Sigmoid colon (tissue), 7 donors: ENCODE data around the gene TMPRSS12. TPM values are rescaled to one million over a fixed set of nuclear protein-coding genes. Genes with fewer than 3 reads are reported as not detected.
"Not testable (repeated sequence)": the region's sequence is repeated elsewhere in the genome, so short reads cannot be mapped to it uniquely, and the experiment has no call there.

ENCODE experiments used
- DNase-seq: peaks from one replicate; pipeline ENCODE4 v3.0.0-alpha.2; 2019
- H3K27ac ChIP-seq, 4 donors: fragments of 200-600 bp; sonication (generic); one replicate each; pipeline ENCODE4 v1.5.1; 2016 to 2019; ENCODE audit warnings: mild to moderate bottlenecking in 1 of 4
- H3K27me3 ChIP-seq, 3 donors: fragments of 200-600 bp; sonication (generic); one replicate each; pipeline ENCODE4 v1.5.1; 2019; ENCODE audit warnings: mild to moderate bottlenecking in 1 of 3
- H3K36me3 ChIP-seq, 4 donors: fragments of 200-600 bp; sonication (generic); one replicate each; pipeline ENCODE4 v1.5.1; 2016 to 2019
- H3K4me1 ChIP-seq, 4 donors: fragments of 200-600 bp; sonication (generic); one replicate each; pipeline ENCODE4 v1.5.1; 2017 to 2019
- H3K4me3 ChIP-seq, 4 donors: fragments of 200-600 bp; sonication (generic); one replicate each; pipeline ENCODE4 v1.5.1; 2017 to 2019; ENCODE audit warnings: mild to moderate bottlenecking in 2 of 4, moderate library complexity in 1 of 4
- H3K9me3 ChIP-seq, 4 donors: fragments of 200-600 bp in 3 of 4; sonication (generic) in 3 of 4; one replicate each; pipeline versions ENCODE4 v1.5.1 to v1.6.1; 2013 to 2019
- EP300 ChIP-seq, 4 donors: sonication (generic); formaldehyde crosslinking; IDR thresholded peaks; one replicate each; pipeline ENCODE4 v1.6.1; 2017; ENCODE audit warnings: antibody characterized with exemption in 4 of 4
- POLR2A ChIP-seq, 2 donors: fragments of 450-650 bp; IDR thresholded peaks; one replicate each; pipeline ENCODE4 v1.6.1; 2016; ENCODE audit warnings: antibody characterized with exemption in 2 of 2, mild to moderate bottlenecking in 2 of 2, moderate library complexity in 2 of 2
- POLR2AphosphoS5 ChIP-seq, 4 donors: sonication (generic); formaldehyde crosslinking; IDR thresholded peaks; one replicate each; pipeline ENCODE4 v1.6.1; 2017; ENCODE audit warnings: antibody characterized with exemption in 4 of 4
- WGBS, 2 donors: extraction: QIAGEN DNeasy Blood & Tissue Kit; methylation state at CpG; one replicate each; pipeline ENCODE4 v1.1.7; 2013; 5-methylcytosine and 5-hydroxymethylcytosine counted together
- intact Hi-C: fragments of 100-400 bp; cut with DNase I; formaldehyde crosslinking; loops from one replicate; pipeline ENCODE4 v1.15.1; 2023
- polyA plus RNA-seq, 3 donors: library from polyadenylated mRNA; stranded (reverse); fragments of 200-250 nt; gene quantifications; one replicate each; pipeline ENCODE4 v1.2.3, GENCODE V29; 2013
- total RNA-seq, 4 donors: library from RNA; depleted of rRNA; stranded (reverse); fragments of >200 nt; gene quantifications; one replicate each; pipeline ENCODE4 v1.1.0, GENCODE V29; 2016
- TF ChIP-seq, protein P1 (sequence below), 4 experiments: fragments of 450-650 bp in 3 of 4; fragments of 200-600 bp in 1 of 4; IDR thresholded peaks; one replicate each; pipeline ENCODE4 v1.5.1; 2016 to 2019; ENCODE audit warnings: antibody characterized with exemption in 4 of 4, mild to moderate bottlenecking in 3 of 4, moderate library complexity in 2 of 4
- donor health status: healthy with polysubstance abuse.
- donor health status: Bipolar disorder and iron deficiency.
- donor health status: healthy.

Gene TMPRSS12
- total and polyA plus RNA-seq, 7 donors, result not detected

DNA sequence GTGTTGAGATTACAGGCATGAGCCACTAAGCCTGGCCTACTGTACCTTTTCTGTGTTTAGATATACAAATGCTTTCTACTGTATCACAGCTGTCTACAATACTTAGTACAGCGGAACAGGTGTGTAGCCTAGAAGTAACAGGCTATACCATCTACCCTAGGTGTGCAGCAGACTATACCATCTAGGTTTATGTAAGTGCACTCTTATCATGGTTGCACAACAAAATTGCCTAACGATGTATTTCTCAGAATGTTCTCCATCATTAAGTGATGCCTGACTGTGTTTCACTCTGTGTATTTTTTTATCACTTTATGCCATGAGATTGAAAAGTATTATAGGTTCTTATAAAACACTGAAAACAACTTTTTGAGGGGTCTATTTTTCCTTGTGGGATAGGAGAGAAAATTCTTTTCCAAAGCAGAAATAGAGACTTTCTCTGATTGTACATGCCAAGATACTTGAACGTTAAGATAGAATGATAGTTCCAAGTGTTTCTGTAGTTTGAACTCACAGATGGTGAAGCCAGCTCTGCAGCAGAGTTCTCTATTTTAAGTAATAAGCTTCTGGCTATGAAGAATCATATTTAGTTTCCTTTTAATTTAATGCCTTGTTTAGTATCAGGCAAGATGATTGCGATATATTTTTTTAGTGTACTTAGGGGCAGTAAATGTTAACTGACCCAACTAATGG is 17.0 kb downstream of the TMPRSS12 start:
- 71 to 81% methylated on average over 4 of the region's 4 CpGs for WGBS, 2 donors

DNA sequence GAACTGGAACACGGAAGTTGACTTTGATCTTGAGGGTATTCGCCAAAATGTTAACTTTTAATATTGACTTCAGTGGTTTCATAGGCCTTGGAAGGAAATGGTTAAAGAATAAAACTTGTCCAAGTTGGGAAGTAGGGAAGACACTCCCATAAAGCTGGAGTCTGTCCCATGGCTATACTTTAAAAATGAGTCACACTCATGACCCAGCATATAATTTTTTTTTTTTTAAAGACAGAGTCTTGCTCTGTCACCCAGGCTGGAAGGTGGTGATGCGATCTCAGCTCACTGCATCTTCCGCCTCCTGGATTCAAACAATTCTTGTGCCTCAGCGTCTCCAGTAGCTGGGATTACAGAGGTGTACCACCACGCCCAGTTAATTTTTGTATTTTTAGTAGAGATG is 19.6 kb downstream of the TMPRSS12 start:
- TF ChIP-seq POLR2AphosphoS5 (IDR thresholded peaks at IDR 0.05) (no peak), POLR2A (IDR thresholded peaks at IDR 0.05) (no peak), EP300 (IDR thresholded peaks at IDR 0.05) (no peak)
- TF ChIP-seq, protein P1, sequence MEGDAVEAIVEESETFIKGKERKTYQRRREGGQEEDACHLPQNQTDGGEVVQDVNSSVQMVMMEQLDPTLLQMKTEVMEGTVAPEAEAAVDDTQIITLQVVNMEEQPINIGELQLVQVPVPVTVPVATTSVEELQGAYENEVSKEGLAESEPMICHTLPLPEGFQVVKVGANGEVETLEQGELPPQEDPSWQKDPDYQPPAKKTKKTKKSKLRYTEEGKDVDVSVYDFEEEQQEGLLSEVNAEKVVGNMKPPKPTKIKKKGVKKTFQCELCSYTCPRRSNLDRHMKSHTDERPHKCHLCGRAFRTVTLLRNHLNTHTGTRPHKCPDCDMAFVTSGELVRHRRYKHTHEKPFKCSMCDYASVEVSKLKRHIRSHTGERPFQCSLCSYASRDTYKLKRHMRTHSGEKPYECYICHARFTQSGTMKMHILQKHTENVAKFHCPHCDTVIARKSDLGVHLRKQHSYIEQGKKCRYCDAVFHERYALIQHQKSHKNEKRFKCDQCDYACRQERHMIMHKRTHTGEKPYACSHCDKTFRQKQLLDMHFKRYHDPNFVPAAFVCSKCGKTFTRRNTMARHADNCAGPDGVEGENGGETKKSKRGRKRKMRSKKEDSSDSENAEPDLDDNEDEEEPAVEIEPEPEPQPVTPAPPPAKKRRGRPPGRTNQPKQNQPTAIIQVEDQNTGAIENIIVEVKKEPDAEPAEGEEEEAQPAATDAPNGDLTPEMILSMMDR (IDR thresholded peaks at IDR 0.05), result no peak
- Histone ChIP-seq H3K9me3 (no peaks in the 10 kb centered on the region), H3K27ac (no peak overlapping the region), H3K4me1 (no peaks in the 10 kb centered on the region), H3K4me3 (no peak overlapping the region), H3K36me3 (no peaks in the 10 kb centered on the region), H3K27me3 (no peaks in the 10 kb centered on the region)
- 94 to 95% methylated on average over 6 of the region's 6 CpGs for WGBS, 2 donors
- no peak for DNase-seq
- intact Hi-C loops, result no loop called here

More for the DNA sequence above, 17.0 kb downstream of the TMPRSS12 start:
- H3K4me3 ChIP-seq, result no peak overlapping the region
- H3K27ac ChIP-seq, result no peak overlapping the region
- no peaks in the 10 kb centered on the region for H3K9me3 ChIP-seq
- no peaks in the 10 kb centered on the region for H3K4me1 ChIP-seq
- no peaks in the 10 kb centered on the region for H3K27me3 ChIP-seq
- no peaks in the 10 kb centered on the region for H3K36me3 ChIP-seq
- intact Hi-C loops, result no loop called here
- TF ChIP-seq POLR2A (IDR thresholded peaks at IDR 0.05) (no peak), EP300 (IDR thresholded peaks at IDR 0.05) (no peak)
- TF ChIP-seq, protein P1 (IDR thresholded peaks at IDR 0.05), result no peak
- no peak for DNase-seq

DNA sequence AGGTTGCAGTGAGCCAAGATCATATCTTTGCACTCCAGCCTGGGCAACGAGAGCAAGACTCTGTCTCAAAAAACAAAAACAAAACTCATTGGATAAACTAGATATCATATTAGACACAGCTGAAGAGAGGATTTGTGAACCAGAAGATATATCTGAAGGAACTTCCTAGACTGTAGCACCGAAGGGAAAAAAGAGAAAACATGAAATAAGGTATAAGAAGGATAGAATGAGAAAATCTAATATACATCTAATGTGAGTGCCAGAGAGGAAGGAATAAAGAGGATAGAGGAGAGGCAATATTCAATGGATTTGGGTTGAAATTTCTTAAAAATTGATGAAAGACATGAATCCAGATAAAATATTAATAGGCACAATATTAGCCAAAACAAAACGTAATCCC is 22.5 kb downstream of the TMPRSS12 start:
- no peaks in the 10 kb centered on the region for H3K27me3 ChIP-seq
- no peak overlapping the region for H3K27ac ChIP-seq
- TF ChIP-seq POLR2AphosphoS5 (IDR thresholded peaks at IDR 0.05), result no peak
- TF ChIP-seq, protein P1 (IDR thresholded peaks at IDR 0.05), result no peak
- no peak for TF ChIP-seq EP300 (IDR thresholded peaks at IDR 0.05)
- TF ChIP-seq POLR2A (IDR thresholded peaks at IDR 0.05), result no peak
- H3K4me1 ChIP-seq, result no peaks in the 10 kb centered on the region
- 88 to 92% methylated on average over 3 of the region's 3 CpGs for WGBS, 2 donors
- intact Hi-C loops, result no loop called here
- H3K4me3 ChIP-seq, result no peak overlapping the region
- no peak for DNase-seq
- H3K9me3 ChIP-seq, result no peaks in the 10 kb centered on the region
- H3K36me3 ChIP-seq, result no peaks in the 10 kb centered on the region

DNA sequence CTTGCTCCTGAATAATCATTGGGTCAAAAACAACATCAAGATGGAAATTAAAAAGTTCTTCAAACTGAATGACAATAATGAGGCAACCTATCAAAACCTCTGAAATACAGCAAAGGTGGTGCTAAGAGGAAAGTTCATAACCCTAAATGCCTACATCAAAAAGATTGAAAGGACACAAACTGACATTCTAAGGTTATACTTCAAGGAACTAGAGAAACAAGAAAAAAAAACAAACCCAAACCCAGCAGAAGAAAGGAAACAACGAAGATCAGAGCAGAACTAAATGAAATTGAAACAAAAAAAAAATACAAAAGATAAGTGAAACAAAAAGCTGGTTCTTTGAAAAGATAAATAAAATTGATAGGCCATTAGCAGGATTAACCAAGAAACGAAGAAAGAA is 26.2 kb downstream of the TMPRSS12 start:
- H3K27me3 ChIP-seq, H3K36me3 ChIP-seq, H3K4me1 ChIP-seq, H3K4me3 ChIP-seq, H3K9me3 ChIP-seq, intact Hi-C loops, DNase-seq, H3K27ac ChIP-seq: not testable (repeated sequence)
- 48 to 53% methylated on average over 2 of the region's 2 CpGs for WGBS, 2 donors

DNA sequence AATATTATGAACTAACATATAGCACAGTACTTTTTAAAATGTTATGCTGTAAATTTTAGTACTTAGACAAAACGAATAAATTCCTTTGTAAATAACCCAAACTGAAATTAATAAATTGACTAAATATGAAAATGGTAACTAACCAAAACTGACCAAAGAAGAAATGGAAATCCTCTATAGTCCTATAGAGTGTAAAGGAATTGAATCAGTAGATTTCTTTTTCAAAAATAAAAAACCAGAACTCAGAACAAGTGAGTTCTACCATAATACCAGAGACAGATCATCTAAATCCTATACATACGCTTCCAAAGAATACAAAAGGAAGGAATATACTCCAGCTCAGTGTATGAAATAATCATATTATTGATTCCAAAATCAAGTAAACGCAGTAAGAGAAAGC is 39.8 kb downstream of the TMPRSS12 start:
- Histone ChIP-seq H3K36me3 (no peaks in the 10 kb centered on the region), H3K4me3 (no peak overlapping the region), H3K9me3 (peaks cover 0 to 3% (median 0%) of the 10 kb centered on the region in 4 donors), H3K4me1 (peaks cover 0 to 12% (median 4%) of the 10 kb centered on the region in 4 donors), H3K27ac (no peak overlapping the region), H3K27me3 (no peaks in the 10 kb centered on the region)
- intact Hi-C loops, result no loop called here
- TF ChIP-seq EP300 (IDR thresholded peaks at IDR 0.05) (no peak), POLR2A (IDR thresholded peaks at IDR 0.05) (no peak), POLR2AphosphoS5 (IDR thresholded peaks at IDR 0.05) (no peak)
- TF ChIP-seq, protein P1 (IDR thresholded peaks at IDR 0.05), result no peak
- DNase-seq, result no peak
- WGBS, 2 donors, result 95 to 97% methylated on average over 3 of the region's 3 CpGs
